IPS DF 6.9 (cell line): ENCODE data around the gene ME1.

Experiments used
- DNase-seq: peaks from one replicate; pipeline ENCODE4 v3.0.0-alpha.2; 2013; ENCODE audit warnings: low read depth, low spot score
- H3K27ac ChIP-seq: one replicate; pipeline ENCODE4 v1.5.1; 2013; ENCODE audit warnings: low read length, control low read depth
- H3K27me3 ChIP-seq: 2 replicates; pipeline ENCODE4 v1.6.1; 2013; ENCODE audit warnings: mild to moderate bottlenecking, low read length; ENCODE audit not compliant: control insufficient read depth, insufficient read depth
- H3K36me3 ChIP-seq: 2 replicates; pipeline ENCODE4 v1.6.1; 2013; ENCODE audit warnings: low read length; ENCODE audit not compliant: control insufficient read depth, insufficient read depth
- H3K4me1 ChIP-seq: 2 replicates; pipeline ENCODE4 v1.6.1; 2013; ENCODE audit warnings: low read length; ENCODE audit not compliant: control insufficient read depth, insufficient read depth
- H3K4me3 ChIP-seq: 2 replicates; pipeline ENCODE4 v1.5.1; 2013; ENCODE audit warnings: mild to moderate bottlenecking, low read length
- H3K9me3 ChIP-seq: 2 replicates; pipeline ENCODE4 v1.6.1; 2013; ENCODE audit warnings: low read length, inconsistent platforms; ENCODE audit not compliant: control insufficient read depth, insufficient read depth
- WGBS: extraction: QIAGEN DNeasy Blood & Tissue Kit; methylation state at CpG from one replicate; pipeline ENCODE4 v1.1.7; 2013; ENCODE audit warnings: mixed read lengths, missing lambda C conversion rate; ENCODE audit not compliant: insufficient read length, insufficient coverage; 5-methylcytosine and 5-hydroxymethylcytosine counted together

The ME1 gene

DNA sequence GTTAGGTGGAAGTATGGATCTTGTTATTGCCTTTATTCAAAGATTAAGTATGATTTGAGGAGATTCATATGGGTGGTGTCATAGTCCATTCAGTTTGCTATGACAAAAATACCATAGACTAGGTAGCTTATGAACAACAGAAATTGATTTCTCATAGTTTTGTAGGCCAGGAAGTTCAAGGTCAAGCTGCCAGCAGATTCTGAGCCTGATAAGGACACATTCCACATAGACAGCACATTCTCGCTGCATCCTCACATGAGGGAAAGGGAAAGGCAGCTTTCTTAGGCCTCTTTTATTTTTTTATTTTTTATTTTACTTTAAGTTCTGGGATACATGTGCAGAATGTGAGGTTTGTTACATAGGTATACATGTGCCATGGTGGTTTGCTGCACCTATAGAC, 27.7 kb downstream of the ME1 start:
- no CpG with 5 or more reads among the region's 1 CpG for WGBS
- Histone ChIP-seq H3K9me3 (no peaks in the 10 kb centered on the region), H3K27ac (no peak overlapping the region), H3K27me3 (no peaks in the 10 kb centered on the region), H3K4me1 (no peaks in the 10 kb centered on the region), H3K4me3 (no peak overlapping the region), H3K36me3 (no peaks in the 10 kb centered on the region)
- no peak for DNase-seq

- no peak for DNase-seq
- Histone ChIP-seq H3K27me3 (no peaks in the 10 kb centered on the region), H3K9me3 (no peaks in the 10 kb centered on the region), H3K27ac (no peak overlapping the region), H3K36me3 (no peaks in the 10 kb centered on the region), H3K4me1 (no peaks in the 10 kb centered on the region), H3K4me3 (no peak overlapping the region)
- no CpG with 5 or more reads among the region's 2 CpGs for WGBS
These were observed 41.2 kb downstream of the ME1 start for GRCh38 chr6:83389606-83390005.

DNA sequence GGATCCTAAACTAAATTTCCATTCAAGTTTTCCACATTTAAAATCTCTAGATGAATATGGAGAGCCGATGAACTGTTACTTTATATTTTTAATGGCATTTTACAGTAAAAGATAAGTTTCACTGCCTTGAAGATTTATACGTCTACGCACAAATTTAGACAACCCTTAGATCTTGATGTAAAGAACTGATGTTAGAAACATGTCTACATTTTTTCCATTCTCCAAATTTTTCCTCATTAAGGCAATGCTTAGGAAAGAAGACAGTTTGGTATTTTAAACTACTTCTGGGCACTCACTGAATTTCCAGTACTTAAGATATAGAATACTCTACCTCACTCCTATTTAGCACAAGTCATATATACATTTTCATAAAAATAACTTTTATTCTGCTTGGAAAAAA, 45.4 kb downstream of the ME1 start:
- Histone ChIP-seq H3K36me3 (no peaks in the 10 kb centered on the region), H3K4me1 (no peaks in the 10 kb centered on the region), H3K27me3 (no peaks in the 10 kb centered on the region), H3K9me3 (no peaks in the 10 kb centered on the region), H3K27ac (no peak overlapping the region), H3K4me3 (no peak overlapping the region)
- WGBS, result no CpG with 5 or more reads among the region's 3 CpGs
- no peak for DNase-seq

DNA sequence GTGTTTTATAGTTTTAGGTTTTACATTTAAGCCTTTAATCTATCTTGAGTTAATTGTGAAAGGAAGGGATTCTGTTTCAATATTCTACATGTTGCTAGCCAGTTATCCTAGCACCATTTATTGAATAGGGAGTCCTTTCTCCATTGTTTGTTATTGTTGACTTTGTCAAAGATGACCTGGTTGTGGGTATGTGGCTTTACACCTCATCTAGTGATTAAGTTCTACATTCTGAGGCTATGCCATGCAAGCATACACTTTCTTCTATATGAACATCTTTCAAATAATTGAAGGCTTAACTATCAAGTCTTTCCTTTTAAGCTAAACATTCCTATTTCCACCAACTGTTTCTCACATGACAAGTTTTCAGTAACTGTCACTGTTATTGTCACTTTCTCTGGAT, 46.1 kb downstream of the ME1 start:
- Histone ChIP-seq H3K9me3 (no peaks in the 10 kb centered on the region), H3K27ac (no peak overlapping the region), H3K4me1 (no peaks in the 10 kb centered on the region), H3K36me3 (no peaks in the 10 kb centered on the region), H3K4me3 (no peak overlapping the region), H3K27me3 (no peaks in the 10 kb centered on the region)
- no peak for DNase-seq

DNA sequence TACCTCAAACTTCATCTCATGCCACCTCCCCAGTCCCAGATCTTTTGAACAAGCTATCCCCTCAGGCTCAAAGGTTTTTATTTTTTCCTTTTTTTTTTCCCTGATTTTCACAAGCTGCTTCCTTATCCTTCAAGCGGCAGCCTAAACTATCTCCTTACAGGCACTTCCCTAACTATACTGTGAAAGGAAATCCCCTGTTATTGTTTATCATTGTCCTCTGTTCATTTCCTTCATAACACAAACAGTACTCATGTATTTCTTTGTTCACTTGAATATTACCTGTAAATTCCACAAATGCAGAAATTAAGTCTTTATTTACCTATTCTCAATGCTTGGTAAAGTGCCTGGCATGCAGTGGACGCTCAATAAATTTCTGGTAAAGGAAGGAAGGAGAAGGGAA, 48.9 kb downstream of the ME1 start:
- no peaks in the 10 kb centered on the region for H3K27me3 ChIP-seq

GRCh38 chr6:83378621-83379388, 52.0 kb downstream of the ME1 start:
- Histone ChIP-seq H3K36me3 (no peaks in the 10 kb centered on the region), H3K4me3 (no peak overlapping the region), H3K9me3 (no peaks in the 10 kb centered on the region), H3K4me1 (no peaks in the 10 kb centered on the region), H3K27me3 (no peaks in the 10 kb centered on the region), H3K27ac (no peak overlapping the region)
- DNase-seq, result no peak

More for the DNA sequence above, 48.9 kb downstream of the ME1 start:
- DNase-seq, result no peak
- no peak overlapping the region for H3K4me3 ChIP-seq
- no peaks in the 10 kb centered on the region for H3K36me3 ChIP-seq
- no peaks in the 10 kb centered on the region for H3K4me1 ChIP-seq
- no peaks in the 10 kb centered on the region for H3K9me3 ChIP-seq
- H3K27ac ChIP-seq, result no peak overlapping the region
- no CpG with 5 or more reads among the region's 2 CpGs for WGBS

DNA sequence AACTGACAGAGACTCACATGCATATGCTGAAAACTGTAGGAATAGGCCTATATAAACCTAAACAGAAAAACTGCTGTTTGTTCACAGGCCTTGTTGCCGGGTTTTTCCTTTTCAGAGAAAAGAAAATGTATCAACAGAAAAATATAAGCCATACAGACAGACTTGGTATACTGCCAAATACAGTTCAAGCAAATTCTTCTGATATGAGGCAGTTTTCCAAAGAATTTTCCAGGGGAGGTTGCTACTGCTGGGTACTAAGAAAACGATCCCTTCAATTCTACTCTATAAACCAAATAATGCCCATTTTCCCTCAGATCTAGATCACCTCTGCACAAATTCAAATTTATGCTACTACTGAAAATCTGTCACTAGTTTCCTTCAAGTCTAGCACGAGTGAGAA, 59.4 kb downstream of the ME1 start:
- no peaks in the 10 kb centered on the region for H3K4me1 ChIP-seq
- H3K36me3 ChIP-seq, result no peaks in the 10 kb centered on the region
- H3K9me3 ChIP-seq, result no peaks in the 10 kb centered on the region
- no CpG with 5 or more reads among the region's 3 CpGs for WGBS
- H3K27me3 ChIP-seq, result no peaks in the 10 kb centered on the region
- no peak overlapping the region for H3K27ac ChIP-seq
- H3K4me3 ChIP-seq, result no peak overlapping the region
- no peak for DNase-seq

- H3K27ac ChIP-seq, result no peak overlapping the region
- no peak overlapping the region for H3K4me3 ChIP-seq
- no peaks in the 10 kb centered on the region for H3K9me3 ChIP-seq
- no peaks in the 10 kb centered on the region for H3K4me1 ChIP-seq
- H3K36me3 ChIP-seq, result no peaks in the 10 kb centered on the region
- no peaks in the 10 kb centered on the region for H3K27me3 ChIP-seq
- no CpG with 5 or more reads among the region's 3 CpGs for WGBS
- DNase-seq, result no peak
These were observed 60.3 kb downstream of the ME1 start for GRCh38 chr6:83370567-83370966.

- Histone ChIP-seq H3K4me1 (no peaks in the 10 kb centered on the region), H3K4me3 (no peak overlapping the region), H3K36me3 (no peaks in the 10 kb centered on the region), H3K27ac (no peak overlapping the region), H3K9me3 (no peaks in the 10 kb centered on the region), H3K27me3 (no peaks in the 10 kb centered on the region)
- no CpG with 5 or more reads among the region's 3 CpGs for WGBS
- DNase-seq, result no peak
These were observed 61.2 kb downstream of the ME1 start for GRCh38 chr6:83369692-83370091.

GRCh38 chr6:83368577-83368976, 62.3 kb downstream of the ME1 start:
- Histone ChIP-seq H3K27ac (no peak overlapping the region), H3K36me3 (no peaks in the 10 kb centered on the region), H3K27me3 (no peaks in the 10 kb centered on the region), H3K4me3 (no peak overlapping the region), H3K9me3 (no peaks in the 10 kb centered on the region), H3K4me1 (no peaks in the 10 kb centered on the region)
- no peak for DNase-seq

DNA sequence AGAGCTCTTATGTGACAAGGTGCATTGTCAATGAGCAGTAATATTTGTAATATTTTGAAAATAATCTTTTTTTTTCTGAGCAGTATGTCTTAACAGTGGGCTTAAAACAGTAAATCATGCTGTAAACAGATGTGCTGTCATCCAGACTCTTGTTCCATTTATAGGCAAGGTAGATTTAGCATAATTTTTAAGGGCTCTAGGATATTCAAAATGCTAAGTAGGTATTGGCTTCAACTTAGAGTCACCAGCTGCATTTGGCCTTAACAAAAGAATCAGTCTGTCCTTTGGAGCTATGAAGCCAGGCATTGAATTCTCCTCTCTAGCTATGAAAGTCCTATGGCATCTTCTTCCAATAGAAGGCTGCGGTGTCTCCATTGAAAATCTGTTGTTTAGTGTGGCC, 63.7 kb downstream of the ME1 start:
- Histone ChIP-seq H3K9me3 (no peaks in the 10 kb centered on the region), H3K4me3 (no peak overlapping the region), H3K36me3 (no peaks in the 10 kb centered on the region), H3K4me1 (no peaks in the 10 kb centered on the region), H3K27me3 (no peaks in the 10 kb centered on the region), H3K27ac (no peak overlapping the region)
- no CpG with 5 or more reads among the region's 1 CpG for WGBS
- no peak for DNase-seq
